ENCODE data around the gene ABCG5. TPM values are rescaled to one million over a fixed set of nuclear protein-coding genes. Genes with fewer than 3 reads are reported as not detected.

Gene ABCG5
- total RNA-seq, 1 donor from 2014 or later = not detected

DNA sequence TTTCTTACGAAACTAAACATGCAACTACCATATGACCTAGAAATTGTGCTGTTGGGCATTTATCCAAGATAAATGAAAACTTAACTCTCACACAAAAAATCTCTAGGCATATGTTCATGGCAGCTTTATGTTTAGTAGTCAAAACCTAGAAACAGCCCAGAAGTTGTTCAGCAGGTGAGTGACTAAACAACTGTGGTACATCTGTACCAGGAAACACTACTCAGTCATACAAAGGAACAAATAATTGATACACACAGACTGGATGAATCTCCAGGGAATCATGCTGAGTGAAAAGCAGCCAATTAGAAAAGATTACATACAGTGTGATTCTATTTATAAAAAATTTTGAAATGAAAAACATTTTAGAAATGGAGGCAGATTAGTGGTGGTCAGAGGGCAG, 35.5 kb downstream of the ABCG5 start:
- H3K27ac Mint-ChIP-seq (ENCODE audit: unreplicated experiment) = no peak overlapping the region
- DNase-seq (ENCODE audit: low spot score) = no peak
- no peak overlapping the region for H3K4me3 Mint-ChIP-seq (ENCODE audit: unreplicated experiment)
- H3K9me3 Mint-ChIP-seq (ENCODE audit: unreplicated experiment) = no peaks in the 10 kb centered on the region
- H3K4me1 Mint-ChIP-seq (ENCODE audit: unreplicated experiment) = no peaks in the 10 kb centered on the region
- no peaks in the 10 kb centered on the region for H3K36me3 Mint-ChIP-seq (ENCODE audit: low read depth, unreplicated experiment)
- H3K27me3 Mint-ChIP-seq (ENCODE audit: unreplicated experiment) = no peaks in the 10 kb centered on the region
- TF ChIP-seq, protein P1, sequence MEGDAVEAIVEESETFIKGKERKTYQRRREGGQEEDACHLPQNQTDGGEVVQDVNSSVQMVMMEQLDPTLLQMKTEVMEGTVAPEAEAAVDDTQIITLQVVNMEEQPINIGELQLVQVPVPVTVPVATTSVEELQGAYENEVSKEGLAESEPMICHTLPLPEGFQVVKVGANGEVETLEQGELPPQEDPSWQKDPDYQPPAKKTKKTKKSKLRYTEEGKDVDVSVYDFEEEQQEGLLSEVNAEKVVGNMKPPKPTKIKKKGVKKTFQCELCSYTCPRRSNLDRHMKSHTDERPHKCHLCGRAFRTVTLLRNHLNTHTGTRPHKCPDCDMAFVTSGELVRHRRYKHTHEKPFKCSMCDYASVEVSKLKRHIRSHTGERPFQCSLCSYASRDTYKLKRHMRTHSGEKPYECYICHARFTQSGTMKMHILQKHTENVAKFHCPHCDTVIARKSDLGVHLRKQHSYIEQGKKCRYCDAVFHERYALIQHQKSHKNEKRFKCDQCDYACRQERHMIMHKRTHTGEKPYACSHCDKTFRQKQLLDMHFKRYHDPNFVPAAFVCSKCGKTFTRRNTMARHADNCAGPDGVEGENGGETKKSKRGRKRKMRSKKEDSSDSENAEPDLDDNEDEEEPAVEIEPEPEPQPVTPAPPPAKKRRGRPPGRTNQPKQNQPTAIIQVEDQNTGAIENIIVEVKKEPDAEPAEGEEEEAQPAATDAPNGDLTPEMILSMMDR (IDR thresholded peaks at IDR 0.05; ENCODE audit: unreplicated experiment) = no peak

DNA sequence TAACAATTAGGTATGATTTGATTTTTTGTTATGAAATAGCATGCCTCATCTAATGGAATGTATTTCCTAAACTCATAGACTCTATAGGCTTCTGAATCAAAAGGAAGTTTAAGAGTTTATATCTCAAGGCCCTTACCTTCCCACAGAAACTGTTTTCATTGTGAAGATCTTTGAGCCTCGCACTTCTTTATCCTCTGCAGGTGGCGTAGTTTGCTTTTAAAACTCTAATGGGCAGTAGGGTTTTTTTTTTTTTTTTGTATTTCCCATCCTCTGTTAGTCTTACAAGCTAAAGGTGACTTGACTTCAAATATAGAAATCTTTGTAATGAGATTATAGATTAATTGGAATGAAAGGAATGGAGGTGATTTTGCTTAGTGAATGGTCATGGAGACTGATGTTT, 36.5 kb downstream of the ABCG5 start:
- no peak overlapping the region for H3K27ac Mint-ChIP-seq (ENCODE audit: unreplicated experiment)

DNA sequence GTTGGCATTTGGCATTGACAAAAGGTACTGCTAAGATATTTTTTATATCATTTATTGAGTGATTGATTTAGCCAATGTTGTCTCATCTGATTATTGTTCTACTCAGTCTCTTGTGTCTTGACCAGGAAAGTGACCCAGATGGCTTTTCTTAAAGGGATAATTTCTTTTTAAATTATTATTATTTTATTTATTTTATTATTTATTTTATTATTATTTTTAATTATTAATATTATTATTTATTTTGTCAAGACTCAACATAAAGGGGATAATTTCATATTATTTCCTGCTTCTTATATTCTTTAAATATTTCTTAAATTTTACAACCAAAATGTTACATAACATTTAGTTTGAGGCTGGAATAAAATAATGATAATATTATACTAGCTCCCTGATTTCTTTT, 37.7 kb downstream of the ABCG5 start:
- DNase-seq (ENCODE audit: low spot score) = no peak
- Mint-ChIP-seq H3K27ac (ENCODE audit: unreplicated experiment) (no peak overlapping the region), H3K4me3 (ENCODE audit: unreplicated experiment) (no peak overlapping the region), H3K4me1 (ENCODE audit: unreplicated experiment) (no peaks in the 10 kb centered on the region), H3K9me3 (ENCODE audit: unreplicated experiment) (no peaks in the 10 kb centered on the region), H3K36me3 (ENCODE audit: low read depth, unreplicated experiment) (no peaks in the 10 kb centered on the region), H3K27me3 (ENCODE audit: unreplicated experiment) (no peaks in the 10 kb centered on the region)
- TF ChIP-seq, protein P1 (IDR thresholded peaks at IDR 0.05; ENCODE audit: unreplicated experiment) = no peak

More for the DNA sequence above, 36.5 kb downstream of the ABCG5 start:
- DNase-seq (ENCODE audit: low spot score) = no peak
- H3K4me3 Mint-ChIP-seq (ENCODE audit: unreplicated experiment) = no peak overlapping the region
- no peaks in the 10 kb centered on the region for H3K27me3 Mint-ChIP-seq (ENCODE audit: unreplicated experiment)
- no peaks in the 10 kb centered on the region for H3K36me3 Mint-ChIP-seq (ENCODE audit: low read depth, unreplicated experiment)
- no peaks in the 10 kb centered on the region for H3K9me3 Mint-ChIP-seq (ENCODE audit: unreplicated experiment)
- TF ChIP-seq, protein P1 (IDR thresholded peaks at IDR 0.05; ENCODE audit: unreplicated experiment) = no peak
- no peaks in the 10 kb centered on the region for H3K4me1 Mint-ChIP-seq (ENCODE audit: unreplicated experiment)

DNA sequence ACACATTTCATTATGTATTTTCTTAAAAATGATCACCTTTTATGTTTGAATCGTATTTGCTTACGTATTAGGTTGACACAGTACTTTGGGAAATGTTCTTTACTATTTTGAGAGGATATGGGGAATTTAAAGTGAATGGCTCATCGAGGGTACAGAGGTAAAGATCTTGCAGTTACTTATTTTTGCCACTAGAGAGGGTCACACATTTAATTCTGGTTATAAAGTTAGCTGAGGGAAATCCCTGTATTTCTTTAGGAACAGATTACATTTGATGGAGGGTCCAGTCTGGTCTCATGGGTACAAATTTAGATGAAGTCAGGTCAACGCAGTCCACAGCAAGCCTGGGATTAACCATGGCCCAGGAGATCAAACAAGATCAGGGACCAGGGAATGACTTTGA, 40.3 kb downstream of the ABCG5 start:
- H3K36me3 Mint-ChIP-seq (ENCODE audit: low read depth, unreplicated experiment) = no peaks in the 10 kb centered on the region
- H3K4me3 Mint-ChIP-seq (ENCODE audit: unreplicated experiment) = no peak overlapping the region
- no peaks in the 10 kb centered on the region for H3K9me3 Mint-ChIP-seq (ENCODE audit: unreplicated experiment)
- TF ChIP-seq, protein P1 (IDR thresholded peaks at IDR 0.05; ENCODE audit: unreplicated experiment) = peak; percentile 61
- H3K4me1 Mint-ChIP-seq (ENCODE audit: unreplicated experiment) = no peaks in the 10 kb centered on the region
- no peak for DNase-seq (ENCODE audit: low spot score)
- H3K27me3 Mint-ChIP-seq (ENCODE audit: unreplicated experiment) = no peaks in the 10 kb centered on the region
- no peak overlapping the region for H3K27ac Mint-ChIP-seq (ENCODE audit: unreplicated experiment)

DNA sequence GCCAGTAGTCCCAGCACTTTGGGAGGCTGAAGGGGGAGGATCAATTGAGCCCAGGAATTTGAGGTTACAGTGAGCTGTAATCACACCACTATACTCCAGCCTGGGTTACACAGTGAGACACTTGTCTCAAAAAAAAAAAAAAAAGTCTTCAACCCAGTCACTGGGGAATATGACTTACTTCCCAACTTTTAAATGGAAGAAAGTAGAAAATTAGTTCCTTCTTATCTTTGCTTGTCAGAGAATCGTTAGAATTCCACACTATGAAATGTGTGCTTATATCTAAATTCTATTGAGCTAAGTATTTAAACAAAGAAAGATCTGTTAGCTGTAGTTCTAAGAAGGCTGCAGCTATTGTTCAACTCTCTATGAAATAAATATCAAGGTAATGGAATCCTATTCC, 42.4 kb downstream of the ABCG5 start:
- TF ChIP-seq, protein P1 (IDR thresholded peaks at IDR 0.05; ENCODE audit: unreplicated experiment) = no peak

More for the DNA sequence above, 42.4 kb downstream of the ABCG5 start:
- no peak for DNase-seq (ENCODE audit: low spot score)
- Mint-ChIP-seq H3K36me3 (ENCODE audit: low read depth, unreplicated experiment) (no peaks in the 10 kb centered on the region), H3K27me3 (ENCODE audit: unreplicated experiment) (no peaks in the 10 kb centered on the region), H3K27ac (ENCODE audit: unreplicated experiment) (no peak overlapping the region), H3K4me1 (ENCODE audit: unreplicated experiment) (no peaks in the 10 kb centered on the region), H3K4me3 (ENCODE audit: unreplicated experiment) (no peak overlapping the region), H3K9me3 (ENCODE audit: unreplicated experiment) (no peaks in the 10 kb centered on the region)

Data from endothelial cell (in vitro differentiated cells).